ENCODE measurements around the gene PPARD.

DNA sequence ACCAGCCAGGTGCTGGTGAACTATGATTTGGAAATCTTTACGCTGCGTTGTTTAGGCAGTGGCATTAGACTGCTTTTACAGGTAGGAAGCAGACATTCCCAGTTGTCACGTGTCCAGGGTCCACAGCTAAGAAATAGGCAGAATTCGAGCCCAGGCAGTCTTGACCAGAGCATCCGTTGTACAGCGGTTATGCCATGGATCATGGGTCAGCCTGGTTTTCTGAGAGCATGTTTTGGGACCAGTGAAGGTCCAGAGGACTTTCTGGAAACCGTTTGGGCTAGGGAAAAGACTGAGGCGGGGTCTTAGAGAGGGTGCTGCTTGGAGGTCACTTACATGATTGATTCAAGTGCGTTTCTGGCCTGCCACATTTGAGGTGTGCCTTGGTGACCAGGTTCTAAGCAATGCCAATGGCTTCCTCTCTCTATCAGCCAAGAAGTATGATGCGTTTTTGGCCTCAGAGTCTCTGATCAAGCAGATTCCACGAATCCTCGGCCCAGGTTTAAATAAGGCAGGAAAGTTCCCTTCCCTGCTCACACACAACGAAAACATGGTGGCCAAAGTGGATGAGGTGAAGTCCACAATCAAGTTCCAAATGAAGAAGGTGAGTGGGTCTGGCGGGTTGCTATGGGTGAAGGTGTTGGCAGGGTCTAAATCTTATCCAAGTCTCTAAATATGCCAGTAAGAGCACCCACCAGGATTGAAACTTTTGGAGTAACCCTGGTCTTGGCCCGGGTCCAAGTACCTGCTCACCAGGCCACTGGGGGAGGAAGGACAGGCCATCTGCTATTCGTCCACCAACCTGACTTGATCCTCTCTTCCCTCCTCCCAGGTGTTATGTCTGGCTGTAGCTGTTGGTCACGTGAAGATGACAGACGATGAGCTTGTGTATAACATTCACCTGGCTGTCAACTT is 127.6 kb downstream of the PPARD start:
- TF ChIP-seq, protein P1, sequence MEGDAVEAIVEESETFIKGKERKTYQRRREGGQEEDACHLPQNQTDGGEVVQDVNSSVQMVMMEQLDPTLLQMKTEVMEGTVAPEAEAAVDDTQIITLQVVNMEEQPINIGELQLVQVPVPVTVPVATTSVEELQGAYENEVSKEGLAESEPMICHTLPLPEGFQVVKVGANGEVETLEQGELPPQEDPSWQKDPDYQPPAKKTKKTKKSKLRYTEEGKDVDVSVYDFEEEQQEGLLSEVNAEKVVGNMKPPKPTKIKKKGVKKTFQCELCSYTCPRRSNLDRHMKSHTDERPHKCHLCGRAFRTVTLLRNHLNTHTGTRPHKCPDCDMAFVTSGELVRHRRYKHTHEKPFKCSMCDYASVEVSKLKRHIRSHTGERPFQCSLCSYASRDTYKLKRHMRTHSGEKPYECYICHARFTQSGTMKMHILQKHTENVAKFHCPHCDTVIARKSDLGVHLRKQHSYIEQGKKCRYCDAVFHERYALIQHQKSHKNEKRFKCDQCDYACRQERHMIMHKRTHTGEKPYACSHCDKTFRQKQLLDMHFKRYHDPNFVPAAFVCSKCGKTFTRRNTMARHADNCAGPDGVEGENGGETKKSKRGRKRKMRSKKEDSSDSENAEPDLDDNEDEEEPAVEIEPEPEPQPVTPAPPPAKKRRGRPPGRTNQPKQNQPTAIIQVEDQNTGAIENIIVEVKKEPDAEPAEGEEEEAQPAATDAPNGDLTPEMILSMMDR (IDR thresholded peaks at IDR 0.05): peak in 1 of 4 experiments; percentile 12
- TF ChIP-seq POLR2AphosphoS5 (IDR thresholded peaks at IDR 0.05): peak; percentile 67

Data from gastroesophageal sphincter (tissue), 3 donors.